Endothelial cell of hepatic sinusoid (primary cell): ENCODE results near the gene ASB15.

ENCODE experiments used
- in situ Hi-C: cut with HindIII; loops from 2 replicates; pipeline ENCODE4 v1.10.0; 2017; ENCODE audit warnings: low sequenced_read_pairs

The ASB15 gene

GRCh38 chr7:123594813-123595241 is 6.8 kb upstream of the ASB15 start:
- in situ Hi-C loops, result no loop called here

- in situ Hi-C loops, result no loop called here
Measured at GRCh38 chr7:123598657-123599056, 3.0 kb upstream of the ASB15 start.

GRCh38 chr7:123599766-123600165 is 1.9 kb upstream of the ASB15 start:
- in situ Hi-C loops, result no loop called here

GRCh38 chr7:123600876-123601275 is 745 bp upstream of the ASB15 start:
- in situ Hi-C loops, result no loop called here

- in situ Hi-C loops, result no loop called here
Measured at GRCh38 chr7:123602648-123603047, 1.0 kb downstream of the ASB15 start.

GRCh38 chr7:123604739-123605138 is 3.1 kb downstream of the ASB15 start:
- in situ Hi-C loops, result no loop called here

GRCh38 chr7:123607423-123607975 is 5.9 kb downstream of the ASB15 start:
- in situ Hi-C loops, result no loop called here

- in situ Hi-C loops, result no loop called here
Measured at GRCh38 chr7:123608991-123609882, 7.6 kb downstream of the ASB15 start.

GRCh38 chr7:123609883-123610239 is 8.2 kb downstream of the ASB15 start:
- in situ Hi-C loops, result no loop called here

GRCh38 chr7:123612024-123612423 is 10.4 kb downstream of the ASB15 start:
- in situ Hi-C loops, result no loop called here

- in situ Hi-C loops, result no loop called here
Measured at GRCh38 chr7:123615344-123615743, 13.7 kb downstream of the ASB15 start.

- in situ Hi-C loops, result no loop called here
Measured at GRCh38 chr7:123616223-123616622, 14.6 kb downstream of the ASB15 start.

- in situ Hi-C loops, result no loop called here
Measured at GRCh38 chr7:123621707-123622106, 20.1 kb downstream of the ASB15 start.

- in situ Hi-C loops, result no loop called here
Measured at GRCh38 chr7:123622660-123623386, 21.2 kb downstream of the ASB15 start.

- in situ Hi-C loops, result no loop called here
Measured at GRCh38 chr7:123624527-123625183, 23.0 kb downstream of the ASB15 start.

- in situ Hi-C loops, result no loop called here
Measured at GRCh38 chr7:123625254-123625653, 23.6 kb downstream of the ASB15 start.

- in situ Hi-C loops, result no loop called here
Measured at GRCh38 chr7:123627851-123628250, 26.2 kb downstream of the ASB15 start.

- in situ Hi-C loops, result no loop called here
Measured at GRCh38 chr7:123628829-123629228, 27.2 kb downstream of the ASB15 start.

- in situ Hi-C loops, result no loop called here
Measured at GRCh38 chr7:123629281-123629680, 27.7 kb downstream of the ASB15 start.

- in situ Hi-C loops, result no loop called here
Measured at GRCh38 chr7:123632808-123633207, 31.2 kb downstream of the ASB15 start.

GRCh38 chr7:123633553-123633952 is 31.9 kb downstream of the ASB15 start:
- in situ Hi-C loops, result no loop called here
